Neural progenitor cell (in vitro differentiated cells): ENCODE measurements around the gene MPRIP. TPM values are rescaled to one million over a fixed set of nuclear protein-coding genes. Genes with fewer than 3 reads are reported as not detected.

Source experiments
- DNase-seq: peaks from one replicate; pipeline ENCODE4 v3.0.0-alpha.2; 2016; ENCODE audit warnings: low spot score
- H2AFZ ChIP-seq: fragments of 200-600 bp; sonication (generic); replicated peaks from 2 replicates; pipeline ENCODE4 v1.6.1; 2016; ENCODE audit warnings: antibody characterized with exemption
- H3F3A ChIP-seq: fragments of 200-600 bp; sonication (generic); 2 replicates; pipeline ENCODE4 v1.6.1; 2016; ENCODE audit warnings: antibody characterized with exemption, low read depth
- H3K27ac ChIP-seq: fragments of 200-600 bp; sonication (generic); 2 replicates; pipeline ENCODE4 v1.5.1; 2016; ENCODE audit warnings: mild to moderate bottlenecking
- H3K27me3 ChIP-seq: fragments of 200-600 bp; sonication (generic); 2 replicates; pipeline ENCODE4 v1.6.1; 2016; ENCODE audit warnings: mild to moderate bottlenecking, moderate library complexity
- H3K36me3 ChIP-seq: fragments of 200-600 bp; sonication (generic); 2 replicates; pipeline ENCODE4 v1.5.1; 2016
- H3K4me1 ChIP-seq: fragments of 200-600 bp; sonication (generic); 2 replicates; pipeline ENCODE4 v1.6.1; 2016; ENCODE audit warnings: mixed run types
- H3K4me2 ChIP-seq: fragments of 200-600 bp; sonication (generic); 2 replicates; pipeline ENCODE4 v1.6.1; 2016
- H3K4me3 ChIP-seq: fragments of 200-600 bp; sonication (generic); 2 replicates; pipeline ENCODE4 v1.5.1; 2016
- H3K79me2 ChIP-seq: fragments of 200-600 bp; sonication (generic); 2 replicates; pipeline ENCODE4 v1.6.1; 2016; ENCODE audit warnings: low read depth
- H3K9ac ChIP-seq: fragments of 200-600 bp; sonication (generic); 2 replicates; pipeline ENCODE4 v1.6.1; 2016
- H3K9me3 ChIP-seq: fragments of 200-600 bp; sonication (generic); 2 replicates; pipeline ENCODE4 v1.5.1; 2016; ENCODE audit warnings: low read depth
- H4K20me1 ChIP-seq: fragments of 200-600 bp; sonication (generic); 2 replicates; pipeline ENCODE4 v1.6.1; 2016; ENCODE audit warnings: low read depth
- H3K27ac Mint-ChIP-seq: 3 replicates; pipeline ENCODE4 v1.8.0; 2021; ENCODE audit warnings: mixed read lengths
- H3K27me3 Mint-ChIP-seq: 2 replicates; pipeline ENCODE4 v1.8.0; 2022; ENCODE audit warnings: low read depth, mild to moderate bottlenecking, inconsistent platforms, moderate library complexity, mixed read lengths; ENCODE audit not compliant: insufficient read depth
- H3K36me3 Mint-ChIP-seq: 3 replicates; pipeline ENCODE4 v1.8.0; 2021; ENCODE audit warnings: mixed read lengths
- H3K4me1 Mint-ChIP-seq: 3 replicates; pipeline ENCODE4 v1.8.0; 2021; ENCODE audit warnings: mixed read lengths
- H3K4me3 Mint-ChIP-seq: 3 replicates; pipeline ENCODE4 v1.8.0; 2021; ENCODE audit warnings: mild to moderate bottlenecking, moderate library complexity, mixed read lengths
- H3K9me3 Mint-ChIP-seq: 3 replicates; pipeline ENCODE4 v1.8.0; 2020; ENCODE audit warnings: mixed read lengths
- CTCF ChIP-seq: fragments of 200-600 bp; sonication (generic); IDR thresholded peaks from 2 replicates; pipeline ENCODE4 v1.5.1; 2017; ENCODE audit warnings: antibody characterized with exemption, mild to moderate bottlenecking
- EZH2 ChIP-seq: fragments of 200-600 bp; sonication (generic); IDR thresholded peaks from 2 replicates; pipeline ENCODE4 v1.6.1; 2017; ENCODE audit warnings: antibody characterized with exemption, mild to moderate bottlenecking, moderate library complexity
- EZH2phosphoT487 ChIP-seq: fragments of 200-600 bp; sonication (generic); IDR thresholded peaks from 2 replicates; pipeline ENCODE4 v1.6.1; 2017; ENCODE audit warnings: antibody characterized with exemption
- total RNA-seq: library from RNA; depleted of rRNA; stranded (reverse); fragments of >200 nt; gene quantifications from 2 replicates; pipeline ENCODE4 v1.2.3, GENCODE V29; 2015; ENCODE audit warnings: low replicate concordance

MPRIP gene
- total RNA-seq, 1 donor from 2014 or later, result 42.1 TPM

- H3K9me3 Mint-ChIP-seq, result peaks cover 16% of the 10 kb centered on the region
- peaks cover 24% of the 10 kb centered on the region for H3K36me3 Mint-ChIP-seq
- Histone ChIP-seq H3K4me1 (peaks cover 19% of the 10 kb centered on the region), H2AFZ (no peak overlapping the region), H3K9ac (no peak overlapping the region), H3K79me2 (peaks cover 95% of the 10 kb centered on the region), H3K27ac (no peak overlapping the region), H4K20me1 (peaks cover 67% of the 10 kb centered on the region), H3K9me3 (no peaks in the 10 kb centered on the region), H3K27me3 (no peaks in the 10 kb centered on the region), H3F3A (peaks cover 11% of the 10 kb centered on the region), H3K4me3 (no peak overlapping the region), H3K4me2 (no peak overlapping the region), H3K36me3 (no peaks in the 10 kb centered on the region)
- TF ChIP-seq EZH2phosphoT487 (no peak), EZH2 (no peak), CTCF (no peak)
- no peak overlapping the region for H3K27ac Mint-ChIP-seq
- H3K4me1 Mint-ChIP-seq, result peaks cover 39% of the 10 kb centered on the region
- H3K27me3 Mint-ChIP-seq, result peaks cover 5% of the 10 kb centered on the region
- DNase-seq, result no peak
- no peak overlapping the region for H3K4me3 Mint-ChIP-seq
Observed at GRCh38 chr17:17048106-17048505, 5.8 kb downstream of the MPRIP start.

- Mint-ChIP-seq H3K4me3 (no peak overlapping the region), H3K9me3 (peaks cover 13% of the 10 kb centered on the region), H3K27ac (peak overlapping the region; percentile 29), H3K27me3 (peaks cover 2% of the 10 kb centered on the region), H3K4me1 (peaks cover 22% of the 10 kb centered on the region), H3K36me3 (peaks cover 29% of the 10 kb centered on the region)
- peaks cover 94% of the 10 kb centered on the region for H3K79me2 ChIP-seq
- peaks cover 4% of the 10 kb centered on the region for H3K4me1 ChIP-seq
- no peak overlapping the region for H3K9ac ChIP-seq
- no peak for DNase-seq
- H3K27ac ChIP-seq, result no peak overlapping the region
- H3K4me2 ChIP-seq, result no peak overlapping the region
- H3K36me3 ChIP-seq, result no peaks in the 10 kb centered on the region
- H3K9me3 ChIP-seq, result no peaks in the 10 kb centered on the region
- no peak for TF ChIP-seq EZH2phosphoT487
- no peak for TF ChIP-seq EZH2
- TF ChIP-seq CTCF, result no peak
- H3F3A ChIP-seq, result no peaks in the 10 kb centered on the region
- no peak overlapping the region for H3K4me3 ChIP-seq
- H3K27me3 ChIP-seq, result no peaks in the 10 kb centered on the region
- peaks cover 66% of the 10 kb centered on the region for H4K20me1 ChIP-seq
- no peak overlapping the region for H2AFZ ChIP-seq
Observed at GRCh38 chr17:17050346-17051345, 8.4 kb downstream of the MPRIP start.

- peaks cover 4% of the 10 kb centered on the region for H3K4me1 ChIP-seq
- no peak overlapping the region for H3K4me3 ChIP-seq
- H3K36me3 Mint-ChIP-seq, result peaks cover 24% of the 10 kb centered on the region
- H3K9me3 ChIP-seq, result no peaks in the 10 kb centered on the region
- peaks cover 2% of the 10 kb centered on the region for H3K27me3 Mint-ChIP-seq
- H4K20me1 ChIP-seq, result peaks cover 73% of the 10 kb centered on the region
- H3K4me3 Mint-ChIP-seq, result no peak overlapping the region
- peaks cover 9% of the 10 kb centered on the region for H3K9me3 Mint-ChIP-seq
- no peak overlapping the region for H2AFZ ChIP-seq
- DNase-seq, result no peak
- H3K79me2 ChIP-seq, result peaks cover 94% of the 10 kb centered on the region
- H3F3A ChIP-seq, result no peaks in the 10 kb centered on the region
- H3K27me3 ChIP-seq, result no peaks in the 10 kb centered on the region
- peak overlapping the region; percentile 29 for H3K27ac Mint-ChIP-seq
- no peak overlapping the region for H3K27ac ChIP-seq
- no peak overlapping the region for H3K4me2 ChIP-seq
- peaks cover 24% of the 10 kb centered on the region for H3K4me1 Mint-ChIP-seq
- no peaks in the 10 kb centered on the region for H3K36me3 ChIP-seq
- no peak for TF ChIP-seq EZH2phosphoT487
- TF ChIP-seq EZH2, result no peak
- TF ChIP-seq CTCF, result no peak
- no peak overlapping the region for H3K9ac ChIP-seq
Observed at GRCh38 chr17:17051380-17051779, 9.1 kb downstream of the MPRIP start.
